H1 (cell line): ENCODE data around the gene PTPRT. TPM values are rescaled to one million over a fixed set of nuclear protein-coding genes. Genes with fewer than 3 reads are reported as not detected.

ENCODE experiments used
- RAD21 ChIP-seq, 2 experiments: IDR thresholded peaks in 1 of 2; conservative IDR thresholded peaks in 1 of 2; 2 replicates each; pipeline ENCODE4 v1.6.1; 2011; ENCODE audit warnings: low read depth in 2 of 2, low read length in 2 of 2, improper control_type of control experiment in 1 of 2, inconsistent platforms in 1 of 2, mild to moderate bottlenecking in 1 of 2, moderate library complexity in 1 of 2
- polyA plus RNA-seq, 7 experiments: library from polyadenylated mRNA; depleted of rRNA in 3 of 7; stranded (reverse) in 5 of 7; unstranded in 2 of 7; fragments of >200 nt in 5 of 7; fragments of 200-250 nt in 2 of 7; gene quantifications; 1 replicate in 5 of 7; 2 replicates in 1 of 7; 4 replicates in 1 of 7; pipeline versions ENCODE4 v1.2.1 to v1.2.3, GENCODE V29; 2011 to 2013; ENCODE audit warnings: missing spikeins in 2 of 7, mixed read lengths in 2 of 7
- total RNA-seq: library from RNA; stranded (reverse); fragmentation: NEBNext Ultra II Directional; extraction: Animal tissue kit (Norgen Biotek cat#: 25700); gene quantifications from 2 replicates; pipeline ENCODE4 v1.2.1, GENCODE V29; 2021

PTPRT gene
- total and polyA plus RNA-seq, 2 of the 8 experiments (the other 6 are each of a cell fraction or from before 2014, with no cell fraction given): 0.33 to 1.8 TPM

DNA sequence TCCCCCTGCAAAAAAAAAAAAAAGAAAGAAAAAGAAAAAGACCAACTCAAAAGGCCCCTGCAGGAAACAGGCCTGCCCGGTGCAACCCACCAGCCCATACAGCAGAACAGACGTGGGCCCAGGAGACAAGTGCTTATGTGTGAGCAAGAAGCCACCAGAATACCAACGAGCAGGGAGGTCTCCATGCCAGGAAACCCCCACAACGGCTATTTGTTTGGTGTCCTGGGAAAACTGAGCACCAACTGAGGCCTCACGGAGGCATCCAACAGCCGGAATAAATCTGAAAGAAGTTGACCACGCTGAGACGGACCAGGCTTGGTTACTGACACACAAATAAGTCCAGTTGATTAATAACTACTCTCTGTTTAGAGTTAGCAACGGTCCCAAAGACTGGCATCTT is 29.7 kb downstream of the PTPRT start (continued):
- no peak for TF ChIP-seq RAD21 (IDR thresholded peaks at IDR 0.05 in 1 of 2, conservative IDR thresholded peaks at IDR 0.05 in 1 of 2; ENCODE audit: low read depth in 2 of 2, low read length in 2 of 2)
